HepG2 (cell line): Measurements from ENCODE around the gene ARL10. TPM values are rescaled to one million over a fixed set of nuclear protein-coding genes. Genes with fewer than 3 reads are reported as not detected.

Source experiments
- EED ChIP-seq: sonication (generic); formaldehyde crosslinking; IDR thresholded peaks from 2 replicates; pipeline ENCODE4 v1.5.0; 2020; ENCODE audit warnings: mild to moderate bottlenecking, missing genetic modification reagents
- GFI1 ChIP-seq: sonication (generic); formaldehyde crosslinking; IDR thresholded peaks from 2 replicates; pipeline ENCODE4 v1.5.0; 2020; ENCODE audit warnings: missing genetic modification reagents, mild to moderate bottlenecking, borderline replicate concordance
- ISL2 ChIP-seq: sonication (generic); formaldehyde crosslinking; IDR thresholded peaks from 2 replicates; pipeline ENCODE4 v1.5.0; 2020; ENCODE audit warnings: missing genetic modification reagents
- JUNB ChIP-seq: sonication (generic); formaldehyde crosslinking; IDR thresholded peaks from 2 replicates; pipeline ENCODE4 v1.8.0; 2022; ENCODE audit warnings: missing genetic modification reagents, mild to moderate bottlenecking, borderline replicate concordance
- KDM1A ChIP-seq: IDR thresholded peaks from 2 replicates; pipeline ENCODE4 v1.6.1; 2016; ENCODE audit warnings: missing compliant biosample characterization
- MXD4 ChIP-seq: IDR thresholded peaks from 2 replicates; pipeline ENCODE4 v1.6.1; 2016; ENCODE audit warnings: mild to moderate bottlenecking, missing biosample characterization, missing genetic modification reagents
- NCOA1 ChIP-seq: sonication (generic); formaldehyde crosslinking; IDR thresholded peaks from 2 replicates; pipeline ENCODE4 v1.9.0; 2021; ENCODE audit warnings: missing genetic modification reagents
- NR1H2 ChIP-seq: sonication (generic); formaldehyde crosslinking; IDR thresholded peaks from 2 replicates; pipeline ENCODE4 v1.8.1; 2022; ENCODE audit warnings: low read depth, missing genetic modification reagents, borderline replicate concordance
- RBM39 ChIP-seq: fragments of 200-400 bp; formaldehyde crosslinking; IDR thresholded peaks from one replicate; pipeline ENCODE4 v1.6.1; 2018; ENCODE audit warnings: antibody characterized with exemption, mild to moderate bottlenecking, low read depth, low read length; ENCODE audit not compliant: poor library complexity, severe bottlenecking
- RNF2 ChIP-seq: fragments of 450-650 bp; conservative IDR thresholded peaks from 2 replicates; pipeline ENCODE4 v1.6.1; 2016; ENCODE audit warnings: low read depth
- ZBTB14 ChIP-seq: sonication (generic); formaldehyde crosslinking; IDR thresholded peaks from 2 replicates; pipeline ENCODE4 v1.4.0; 2020; ENCODE audit warnings: missing genetic modification reagents
- ZBTB21 ChIP-seq: sonication (generic); formaldehyde crosslinking; IDR thresholded peaks from 2 replicates; pipeline ENCODE4 v1.4.0; 2020; ENCODE audit warnings: missing genetic modification reagents
- ZMYM2 ChIP-seq: sonication (generic); formaldehyde crosslinking; IDR thresholded peaks from 2 replicates; pipeline ENCODE4 v1.8.0; 2022; ENCODE audit warnings: mild to moderate bottlenecking, missing genetic modification reagents
- ZNF230 ChIP-seq: sonication (generic); formaldehyde crosslinking; IDR thresholded peaks from 2 replicates; pipeline ENCODE4 v1.4.0; 2020; ENCODE audit warnings: mild to moderate bottlenecking, missing genetic modification reagents
- ZNF326 ChIP-seq: sonication (generic); formaldehyde crosslinking; IDR thresholded peaks from 2 replicates; pipeline ENCODE4 v1.4.0; 2020; ENCODE audit warnings: missing genetic modification reagents, borderline replicate concordance
- ZNF335 ChIP-seq: sonication (generic); formaldehyde crosslinking; IDR thresholded peaks from 2 replicates; pipeline ENCODE4 v1.4.0; 2020; ENCODE audit warnings: missing genetic modification reagents
- ZNF589 ChIP-seq: sonication (generic); formaldehyde crosslinking; conservative IDR thresholded peaks from 2 replicates; pipeline ENCODE4 v1.8.0; 2022; ENCODE audit warnings: mild to moderate bottlenecking, moderate library complexity, missing genetic modification reagents
- ZNF614 ChIP-seq: IDR thresholded peaks from 2 replicates; pipeline ENCODE4 v1.6.1; 2018; ENCODE audit warnings: missing biosample characterization, missing genetic modification reagents, inconsistent platforms, borderline replicate concordance
- ZSCAN29 ChIP-seq: sonication (generic); formaldehyde crosslinking; conservative IDR thresholded peaks from 2 replicates; pipeline ENCODE4 v1.4.0; 2020; ENCODE audit warnings: mild to moderate bottlenecking, missing genetic modification reagents
- polyA plus RNA-seq, 8 experiments: library from polyadenylated mRNA; depleted of rRNA in 3 of 8; stranded (reverse) in 7 of 8; unstranded in 1 of 8; fragments of >200 nt; fragmentation: Illumina TruSeq in 4 of 8; extraction: Trizol in 4 of 8; gene quantifications; 2 replicates each; pipeline versions ENCODE4 v1.2.1 to v1.2.3, GENCODE V29; 2011 to 2016; ENCODE audit warnings: low read depth in 4 of 8, missing spikeins in 1 of 8, mixed read lengths in 1 of 8; ENCODE audit not compliant: insufficient read depth in 1 of 8
- total RNA-seq, 5 experiments: library from RNA; depleted of rRNA; stranded (reverse); fragments of >200 nt; fragmentation: Illumina TruSeq; extraction: Trizol; gene quantifications; 2 replicates each; pipeline ENCODE4 v1.2.3, GENCODE V29; 2016; ENCODE audit warnings: low read depth in 1 of 5

Gene ARL10
- total and polyA plus RNA-seq, 2 of the 13 experiments (the other 11 are each of a cell fraction or from before 2014, with no cell fraction given), result 0.18 to 0.50 TPM

- TF ChIP-seq RBM39, result peak; percentile 55
- no peak for TF ChIP-seq ZNF326 (CRISPR knock-in tag)
- no peak for TF ChIP-seq ZBTB21
- 0 out of 2 replicates have a peak, but pooled peaks have one; percentile 40 for TF ChIP-seq ZNF589 (CRISPR knock-in tag)
- TF ChIP-seq ZNF614 (CRISPR knock-in tag), result peak; percentile 42; the same call in 1 of the 2 replicates
- TF ChIP-seq ZNF335 (CRISPR knock-in tag), result peak; percentile 65; the same call in 1 of the 2 replicates
- TF ChIP-seq ZBTB14 (CRISPR knock-in tag), result no peak
- peak; percentile 89 for TF ChIP-seq RNF2
- peak; percentile 16; the same call in 1 of the 2 replicates for TF ChIP-seq NCOA1 (CRISPR knock-in tag)
- no peak; the same call in none of the 2 replicates for TF ChIP-seq GFI1 (CRISPR knock-in tag)
- TF ChIP-seq ZMYM2 (CRISPR knock-in tag), result no peak
- TF ChIP-seq ISL2, result 0 out of 2 replicates have a peak, but pooled peaks have one; percentile 20
- TF ChIP-seq NR1H2, result peak; percentile 31; the same call in 1 of the 2 replicates
- TF ChIP-seq JUNB (CRISPR knock-in tag), result peak; percentile 18; the same call in 1 of the 2 replicates
- peak; percentile 95 for TF ChIP-seq ZNF230 (CRISPR knock-in tag)
- peak; percentile 87 for TF ChIP-seq ZSCAN29 (CRISPR knock-in tag)
- TF ChIP-seq EED (CRISPR knock-in tag), result 0 out of 2 replicates have a peak, but pooled peaks have one; percentile 65
- peak; percentile 99 for TF ChIP-seq MXD4 (CRISPR knock-in tag)
- TF ChIP-seq KDM1A (CRISPR knock-in tag), result no peak
These were observed 23.3 kb downstream of the ARL10 start, which contains the start of the genes HIGD2A and NOP16 (continued) for GRCh38 chr5:176388444-176389134.
